Thoracic aorta endothelial cell (primary cell): ENCODE results near the gene SNRPA1. TPM values are rescaled to one million over a fixed set of nuclear protein-coding genes. Genes with fewer than 3 reads are reported as not detected.

Experiments
- total RNA-seq: library from RNA; depleted of rRNA; stranded (reverse); fragments of >200 nt; gene quantifications from 2 replicates; pipeline ENCODE4 v1.2.3, GENCODE V29; 2012

SNRPA1 gene
- 41.2 and 44.8 TPM in 2 replicates for total RNA-seq

DNA sequence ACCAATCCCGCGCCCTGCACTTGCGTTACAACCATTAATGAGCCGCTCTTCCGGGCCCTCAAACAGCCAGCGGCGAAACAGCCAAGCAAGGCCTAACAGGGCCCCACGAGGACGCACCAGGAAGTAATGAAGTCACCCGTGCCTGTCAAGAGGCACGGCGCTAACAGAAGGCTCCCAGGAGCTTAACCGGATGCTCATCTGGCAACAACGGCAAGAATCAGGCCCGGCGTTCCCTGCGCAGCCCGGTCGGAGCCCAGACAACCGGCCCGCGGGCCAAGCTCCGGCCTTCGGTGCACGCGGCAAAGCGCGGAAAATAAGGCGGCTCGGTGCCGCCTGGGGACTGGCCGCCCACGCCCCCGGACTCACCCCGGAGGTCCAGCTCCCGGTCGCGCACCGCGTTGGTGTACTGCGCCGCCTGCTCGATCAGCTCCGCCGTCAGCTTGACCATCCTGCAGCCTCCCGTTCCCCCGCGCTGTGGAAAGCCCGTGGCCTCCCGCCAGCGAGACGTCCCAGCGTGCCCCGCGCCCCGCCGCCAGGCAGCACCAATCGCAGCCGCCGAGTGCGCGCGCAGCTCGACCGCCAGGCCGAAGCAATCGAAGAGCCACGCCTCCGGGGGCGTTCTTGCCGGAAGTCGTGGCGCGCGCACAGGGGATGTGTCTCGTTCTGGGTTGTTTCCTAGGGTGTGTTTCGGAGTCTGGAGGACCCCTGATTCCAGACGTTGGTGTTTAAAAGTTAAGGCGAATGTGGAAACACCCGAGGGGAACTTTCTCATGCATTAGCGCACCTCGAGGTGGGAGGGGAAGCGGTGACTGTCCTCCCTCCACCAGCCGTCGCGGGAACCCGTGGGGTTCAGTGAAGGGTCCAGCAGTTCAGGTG, at the start of gene SNRPA1:
SNRPA1 (minus strand) TSS at position 518 of the 876 bp plus-strand sequence; CDS start at position 448, 70 bp downstream.

DNA sequence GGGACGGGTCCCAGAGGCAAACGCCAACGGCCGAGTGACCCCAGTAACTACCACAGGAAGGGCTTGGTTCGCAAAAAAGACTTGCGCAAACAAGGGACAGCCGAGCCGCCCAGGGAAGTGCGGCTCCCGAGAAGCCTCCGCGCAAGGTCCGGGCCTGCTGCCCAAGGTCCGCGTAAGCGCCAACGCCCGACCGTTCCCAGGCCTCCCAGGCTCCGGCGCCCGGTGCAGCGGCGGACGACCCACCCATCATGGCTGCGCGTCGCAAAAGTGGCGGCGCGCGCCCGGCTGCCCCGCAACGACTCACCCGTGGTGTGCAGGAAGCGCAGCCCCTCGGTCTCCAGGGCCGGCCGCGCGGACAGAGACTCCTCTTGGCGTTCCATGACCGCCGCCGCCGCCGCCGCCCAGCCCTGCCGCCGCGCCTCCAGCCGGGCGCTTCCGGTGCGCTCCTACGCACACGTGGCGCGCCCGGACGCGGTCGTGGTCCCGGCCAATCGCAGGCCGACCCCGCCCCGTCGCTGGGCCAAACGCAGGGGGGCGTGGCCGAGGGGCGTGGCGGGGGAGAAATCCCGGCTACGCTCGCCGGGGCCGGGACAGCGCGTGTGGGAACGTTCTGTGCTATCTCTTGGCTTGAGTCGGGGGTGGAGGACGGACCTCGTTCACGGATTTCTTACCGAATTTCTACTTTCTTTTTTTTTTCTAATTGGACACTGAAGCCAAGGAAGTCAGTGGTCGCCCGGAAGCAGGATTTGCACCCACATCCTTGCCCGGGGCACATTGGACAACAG, 17.8 kb downstream of the SNRPA1 start, which contains the start of gene SELENOS:
SELENOS (minus strand) TSS at position 448 of the 785 bp plus-strand sequence; CDS start at position 380, 68 bp downstream.

DNA sequence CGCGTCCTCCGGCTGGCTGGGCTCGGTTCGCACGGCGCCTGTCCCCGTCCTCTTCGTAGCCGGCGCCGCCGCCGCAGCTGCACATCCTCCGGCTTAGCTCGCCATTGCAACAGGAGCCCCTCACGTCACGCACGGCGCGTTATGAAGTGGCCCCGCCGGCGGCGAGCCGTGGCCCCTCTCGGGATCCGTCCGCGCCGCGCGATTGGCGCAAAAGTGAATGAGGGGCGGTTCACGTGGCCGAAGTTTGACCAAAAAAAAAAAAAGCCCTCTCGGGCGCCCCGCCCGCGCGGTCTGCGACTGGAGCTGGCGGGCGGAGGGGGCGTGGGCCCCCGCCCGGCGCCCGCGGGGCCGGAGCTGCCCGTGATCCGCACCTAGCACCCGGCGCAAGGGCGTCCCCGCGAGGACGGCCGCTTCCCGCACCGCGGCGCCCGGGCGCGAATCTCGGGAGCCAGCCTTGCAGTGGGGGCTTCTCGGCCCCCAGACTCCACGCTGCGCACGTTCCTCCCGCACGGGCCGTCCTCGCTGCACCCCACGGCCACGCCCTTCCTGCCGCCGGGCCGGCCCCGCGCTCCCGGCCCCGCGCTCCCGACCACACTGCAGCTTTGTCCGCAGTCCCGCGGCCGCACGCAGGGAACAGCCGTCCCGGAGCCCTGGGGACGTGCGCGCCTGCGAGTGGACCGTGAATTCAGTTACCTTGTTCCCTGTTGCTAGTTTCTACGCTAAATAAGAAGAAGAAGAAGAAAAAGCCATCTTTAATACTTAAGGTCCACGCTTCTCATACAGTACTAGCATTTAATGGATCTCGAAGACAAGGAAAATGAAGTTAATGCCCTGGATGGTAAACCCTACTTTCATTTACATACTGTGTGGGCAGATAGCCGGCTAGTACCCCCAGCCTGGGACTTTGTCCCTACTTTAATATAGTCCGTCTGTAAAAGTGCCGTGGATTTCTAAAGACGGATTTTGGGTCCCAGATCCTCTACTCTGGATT, 42.9 kb downstream of the SNRPA1 start, which contains the start of gene CHSY1:
CHSY1 (minus strand) TSS at position 219 of the 991 bp plus-strand sequence. CDS start 592 bp downstream, outside the sequence.

Other genes starting within 250 kb of the SNRPA1 start
- 61.0 and 65.2 TPM in 2 replicates for gene CHSY1, start 43.2 kb downstream of the SNRPA1 start, total RNA-seq
- 46.8 and 56.5 TPM in 2 replicates for gene SELENOS, start 17.8 kb downstream of the SNRPA1 start, total RNA-seq
- 0.07 TPM in 1 of 2 replicates, not detected in the other for gene PCSK6, start 194.5 kb upstream of the SNRPA1 start, total RNA-seq